B cell (primary cell): ENCODE data around the gene RAB11FIP3. TPM values are rescaled to one million over a fixed set of nuclear protein-coding genes. Genes with fewer than 3 reads are reported as not detected.

Source experiments
- ATAC-seq: fragments of 200-7000 bp; cut with Tn5 transposase; one replicate; pipeline ENCODE4 v1.10.0; 2021; ENCODE audit warnings: low read depth, mild to moderate bottlenecking, moderate number of reproducible peaks, moderate library complexity
- CTCF ChIA-PET: fragments of 350-600 bp; sonication (Branson Sonifier 250); formaldehyde crosslinking; loops from one replicate; lab custom pipeline; 2021; ENCODE audit warnings: antibody characterized with exemption, inconsistent platforms; lab: Charles Lee
- POLR2A ChIA-PET: fragments of 350-600 bp; sonication (Branson Sonifier 250); formaldehyde crosslinking; loops from one replicate; lab custom pipeline; 2021; ENCODE audit warnings: antibody characterized with exemption; lab: Charles Lee
- DNase-seq: peaks from one replicate; pipeline ENCODE4 v3.0.0; 2013
- H2AFZ ChIP-seq: 2 replicates; pipeline ENCODE4 v1.6.1; 2012; ENCODE audit warnings: mild to moderate bottlenecking, low read depth, low read length; ENCODE audit not compliant: insufficient read depth, poor library complexity, severe bottlenecking
- H3K27ac ChIP-seq, 2 donors: 1 replicate in 1 of 2; 2 replicates in 1 of 2; pipeline ENCODE4 v1.5.1; 2012 to 2013; ENCODE audit warnings: low read length in 2 of 2, mild to moderate bottlenecking in 2 of 2, moderate library complexity in 1 of 2
- H3K27me3 ChIP-seq, 4 experiments: fragments of 200-600 bp in 1 of 4; sonication (generic) in 1 of 4; replicated peaks in 1 of 4; 1 replicate in 2 of 4; 2 replicates in 2 of 4; pipeline versions ENCODE4 v1.6.1 to v1.7.0; 2013 to 2016; ENCODE audit warnings: low read length in 3 of 4, mild to moderate bottlenecking in 2 of 4, mixed read lengths in 1 of 4, moderate library complexity in 1 of 4; ENCODE audit not compliant: insufficient read depth in 4 of 4, control insufficient read depth in 3 of 4; ENCODE audit errors: control extremely low read depth in 1 of 4
- H3K36me3 ChIP-seq, 2 experiments: replicated peaks in 1 of 2; 1 replicate in 1 of 2; 2 replicates in 1 of 2; pipeline versions ENCODE4 v1.6.1 to v1.7.1; 2013; ENCODE audit warnings: low read length in 1 of 2; ENCODE audit not compliant: insufficient read depth in 2 of 2, control insufficient read depth in 1 of 2; ENCODE audit errors: control extremely low read depth in 1 of 2, extremely low read depth in 1 of 2
- H3K4me1 ChIP-seq, 2 donors: fragments of 200-600 bp in 1 of 2; sonication (generic) in 1 of 2; 1 replicate in 1 of 2; 2 replicates in 1 of 2; pipeline versions ENCODE4 v1.5.1 to v1.6.1; 2013 to 2017; ENCODE audit warnings: low read length in 2 of 2; ENCODE audit not compliant: control insufficient read depth in 2 of 2, insufficient read depth in 2 of 2
- H3K4me2 ChIP-seq: replicated peaks from 2 replicates; pipeline ENCODE3; 2012; ENCODE audit warnings: mild to moderate bottlenecking, low read depth, low read length; ENCODE audit not compliant: poor library complexity, severe bottlenecking
- H3K4me3 ChIP-seq, 5 experiments: fragments of 200-600 bp in 1 of 5; sonication (generic) in 1 of 5; 1 replicate in 3 of 5; 2 replicates in 2 of 5; pipeline versions ENCODE4 v1.5.1 to v1.7.0; 2011 to 2016; ENCODE audit warnings: low read length in 4 of 5, mild to moderate bottlenecking in 4 of 5, low read depth in 2 of 5, control low read depth in 1 of 5, moderate library complexity in 1 of 5; ENCODE audit not compliant: insufficient read depth in 1 of 5; ENCODE audit errors: control extremely low read depth in 1 of 5, extremely low read depth in 1 of 5
- H3K79me2 ChIP-seq: fragments of 200-600 bp; sonication (generic); one replicate; pipeline ENCODE4 v1.6.0; 2016; ENCODE audit warnings: low read length; ENCODE audit not compliant: control insufficient read depth, insufficient read depth
- H3K9ac ChIP-seq: fragments of 200-600 bp; sonication (generic); 2 replicates; pipeline ENCODE4 v1.6.1; 2017; ENCODE audit warnings: mild to moderate bottlenecking, low read length, moderate library complexity
- H3K9me3 ChIP-seq, 3 donors: one replicate each; pipeline versions ENCODE4 v1.6.1 to v1.7.1; 2013; ENCODE audit warnings: low read length in 2 of 3; ENCODE audit not compliant: control insufficient read depth in 2 of 3, insufficient read depth in 1 of 3; ENCODE audit errors: control extremely low read depth in 1 of 3
- H4K20me1 ChIP-seq: 2 replicates; pipeline ENCODE4 v1.6.0; 2012; ENCODE audit warnings: mild to moderate bottlenecking, low read length; ENCODE audit not compliant: insufficient read depth, control insufficient read depth, poor library complexity, severe bottlenecking
- H3K27ac Mint-ChIP-seq: one replicate; pipeline ENCODE4 v1.8.0; 2021; ENCODE audit warnings: mixed read lengths
- H3K27me3 Mint-ChIP-seq: one replicate; pipeline ENCODE4 v1.8.0; 2021; ENCODE audit warnings: mixed read lengths
- H3K4me1 Mint-ChIP-seq: one replicate; pipeline ENCODE4 v1.8.0; 2021; ENCODE audit warnings: mixed read lengths
- H3K4me3 Mint-ChIP-seq: one replicate; pipeline ENCODE4 v1.8.0; 2021; ENCODE audit warnings: mixed read lengths
- H3K9me3 Mint-ChIP-seq: one replicate; pipeline ENCODE4 v1.8.0; 2022; ENCODE audit warnings: mixed read lengths; ENCODE audit not compliant: insufficient read depth
- CTCF ChIP-seq: fragments of 200-600 bp; IDR thresholded peaks from one replicate; pipeline ENCODE4 v1.8.0; 2022; ENCODE audit warnings: antibody characterized with exemption, mild to moderate bottlenecking
- EZH2 ChIP-seq: IDR thresholded peaks from 2 replicates; pipeline ENCODE4 v1.6.1; 2012; ENCODE audit warnings: borderline replicate concordance, low read depth, mild to moderate bottlenecking, moderate library complexity, low read length; ENCODE audit not compliant: insufficient read depth, poor library complexity, severe bottlenecking
- WGBS: methylation state at CpG from one replicate; pipeline ENCODE4 v1.1.5; 2013; ENCODE audit warnings: missing lambda C conversion rate; ENCODE audit not compliant: insufficient coverage; 5-methylcytosine and 5-hydroxymethylcytosine counted together
- intact Hi-C: fragments of 100-400 bp; cut with micrococcal nuclease; formaldehyde crosslinking; loops from one replicate; pipeline ENCODE4 v1.10.0; 2022
- polyA plus RNA-seq: library from polyadenylated mRNA; depleted of rRNA; stranded (reverse); fragments of >200 nt; gene quantifications from 2 replicates; pipeline ENCODE4 v1.2.3, GENCODE V29; 2012
- total RNA-seq, 2 donors: library from RNA; stranded (reverse); fragments of 120-200 nt in 1 of 2; gene quantifications; 1 replicate in 1 of 2; 2 replicates in 1 of 2; pipeline versions ENCODE4 v1.2.3 to v1.2.4, GENCODE V29; 2013 to 2022

The RAB11FIP3 gene
- total and polyA plus RNA-seq, 2 donors (not counting 1 experiment from before 2014, with no cell fraction given), result 24.3 to 57.2 TPM

- ChIA-PET CTCF (interaction anchor here (1.1 kb wide), 1 partner anchor 10 kb away, joined by 4 read pairs; no protein-coding TSS in a partner anchor), POLR2A (no interaction called here)
- no peaks in the 10 kb centered on the region for H3K9me3 Mint-ChIP-seq
- Histone ChIP-seq H3K36me3 (no peaks in the 10 kb centered on the region), H3K27me3 (no peaks in the 10 kb centered on the region), H3K27ac (no peak overlapping the region), H4K20me1 (no peaks in the 10 kb centered on the region), H3K9me3 (no peaks in the 10 kb centered on the region), H3K79me2 (no peaks in the 10 kb centered on the region), H3K4me3 (no peak overlapping the region), H3K9ac (no peak overlapping the region), H3K4me2 (no peak overlapping the region), H2AFZ (no peak overlapping the region), H3K4me1 (no peaks in the 10 kb centered on the region)
- H3K27ac Mint-ChIP-seq, result no peak overlapping the region
- H3K4me1 Mint-ChIP-seq, result no peaks in the 10 kb centered on the region
- 97% methylated on average over 11 of the region's 11 CpGs for WGBS
- H3K4me3 Mint-ChIP-seq, result no peak overlapping the region
- no peaks in the 10 kb centered on the region for H3K27me3 Mint-ChIP-seq
- TF ChIP-seq CTCF (no peak), EZH2 (no peak)
- DNase-seq (no peak), ATAC-seq (no peak)
- intact Hi-C loops, result no loop called here
Observed at GRCh38 chr16:497258-497657, 71.8 kb downstream of the RAB11FIP3 start.

GRCh38 chr16:499924-500323 is 74.5 kb downstream of the RAB11FIP3 start:
- TF ChIP-seq EZH2, result no peak
- no peak for TF ChIP-seq CTCF
- Histone ChIP-seq H3K4me3 (no peak overlapping the region), H3K36me3 (no peaks in the 10 kb centered on the region), H4K20me1 (no peaks in the 10 kb centered on the region), H3K27ac (no peak overlapping the region), H3K9me3 (no peaks in the 10 kb centered on the region), H3K27me3 (no peaks in the 10 kb centered on the region), H2AFZ (no peak overlapping the region), H3K4me2 (no peak overlapping the region), H3K79me2 (no peaks in the 10 kb centered on the region), H3K9ac (no peak overlapping the region), H3K4me1 (no peaks in the 10 kb centered on the region)
- no peaks in the 10 kb centered on the region for H3K9me3 Mint-ChIP-seq
- WGBS, result 92% methylated on average over 9 of the region's 12 CpGs
- ChIA-PET CTCF (interaction anchor here (1.1 kb wide), 1 partner anchor 393 kb away, joined by 3 read pairs; no protein-coding TSS in a partner anchor), POLR2A (no interaction called here)
- DNase-seq (no peak), ATAC-seq (no peak)
- no peaks in the 10 kb centered on the region for H3K4me1 Mint-ChIP-seq
- intact Hi-C loops, result no loop called here
- no peak overlapping the region for H3K4me3 Mint-ChIP-seq
- no peak overlapping the region for H3K27ac Mint-ChIP-seq
- no peaks in the 10 kb centered on the region for H3K27me3 Mint-ChIP-seq
